HG03066 (cell line): ENCODE measurements around the gene MVP.
"Not testable (repeated sequence)": the region's sequence is repeated elsewhere in the genome, so short reads cannot be mapped to it uniquely, and the experiment has no call there.

Experiments
- ATAC-seq: cut with Tn5 transposase; IDR thresholded peaks from one replicate; pipeline ENCODE4 v1.9.1; 2021; ENCODE audit warnings: low read depth; ENCODE audit not compliant: unreplicated experiment

Gene MVP

DNA sequence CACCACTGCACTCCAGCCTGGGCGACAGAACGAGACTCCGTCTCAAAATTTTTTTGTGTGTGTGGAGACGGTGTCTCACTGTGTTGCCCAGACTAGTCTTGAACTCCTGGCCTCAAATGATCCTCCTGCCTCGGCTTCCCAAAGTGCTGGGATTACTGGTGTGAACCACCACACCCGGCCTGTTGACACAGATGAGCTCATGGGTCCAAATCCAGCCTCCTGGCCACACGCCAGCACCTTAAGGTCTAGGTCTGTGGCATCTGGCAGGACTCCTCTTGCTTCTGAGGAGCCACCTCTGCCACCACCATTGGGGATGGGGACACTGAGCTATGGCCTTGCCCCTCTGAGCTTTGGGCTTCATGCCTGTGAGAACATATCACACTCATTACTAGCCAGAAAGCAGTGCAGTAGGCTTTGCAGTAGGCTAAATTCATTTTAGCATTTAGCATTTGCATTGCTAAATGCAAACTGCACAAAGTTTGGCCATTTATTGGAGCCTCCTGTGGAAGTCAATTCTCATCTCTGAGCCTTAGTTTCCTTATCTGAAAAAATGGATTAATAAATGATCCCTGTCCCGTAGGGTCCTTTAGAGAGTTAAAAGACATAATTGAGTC, 48.2 kb downstream of the MVP start:
- no peak for ATAC-seq

DNA sequence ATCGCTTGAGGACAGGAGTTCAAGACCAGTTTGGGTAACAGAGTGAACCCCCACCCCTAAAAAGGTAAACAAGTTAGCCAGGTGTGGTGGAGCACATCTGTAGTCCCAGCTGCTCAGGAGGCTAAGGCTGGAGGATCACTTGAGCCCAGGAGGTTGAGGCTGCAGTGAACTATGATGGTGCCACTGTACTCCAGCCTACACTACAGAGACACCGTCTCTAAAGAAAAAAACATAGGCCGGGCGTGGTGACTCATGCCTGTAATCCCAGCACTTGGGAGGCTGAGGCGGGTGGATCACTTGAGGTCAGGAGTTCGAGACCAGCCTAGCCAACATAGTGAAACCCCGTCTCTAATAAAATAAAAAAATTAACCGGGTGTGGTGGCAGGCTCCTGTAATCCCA, 48.8 kb downstream of the MVP start:
- ATAC-seq, result not testable (repeated sequence)

DNA sequence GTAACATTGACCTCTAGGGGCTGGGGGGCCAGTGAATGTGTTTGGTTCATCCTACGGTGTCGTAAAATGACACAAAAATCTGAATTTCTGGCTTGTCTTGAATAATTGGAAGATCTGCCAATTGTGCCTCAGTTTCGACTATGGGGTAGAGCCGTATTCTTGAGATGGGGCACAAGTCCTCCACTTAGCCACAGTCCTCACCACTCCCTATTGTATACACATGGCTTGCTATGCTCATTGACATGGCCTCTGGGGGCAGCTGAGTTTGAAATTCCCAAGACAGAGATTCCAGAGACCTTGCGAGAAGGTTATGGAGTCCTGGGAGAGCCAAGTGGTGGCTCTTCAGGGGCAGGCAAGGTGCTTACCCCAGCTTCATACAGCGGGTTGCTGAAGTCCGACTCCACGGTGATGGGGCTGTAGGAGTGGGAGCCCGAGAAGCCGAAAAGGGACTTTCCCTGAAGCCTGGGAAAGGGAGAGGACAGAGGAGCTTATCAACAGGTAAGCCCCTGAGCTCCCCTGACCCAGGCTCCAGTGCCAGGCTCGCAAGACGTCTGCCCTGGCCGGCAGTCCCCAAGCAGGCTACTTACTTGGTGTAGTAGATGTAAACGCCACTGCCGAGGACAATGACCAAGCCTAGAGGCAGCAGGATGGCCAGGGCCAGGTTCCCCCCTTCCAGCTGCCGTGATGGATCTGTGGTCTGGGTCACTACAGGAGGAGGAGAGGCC, 51.7 kb downstream of the MVP start:
- no peak for ATAC-seq

DNA sequence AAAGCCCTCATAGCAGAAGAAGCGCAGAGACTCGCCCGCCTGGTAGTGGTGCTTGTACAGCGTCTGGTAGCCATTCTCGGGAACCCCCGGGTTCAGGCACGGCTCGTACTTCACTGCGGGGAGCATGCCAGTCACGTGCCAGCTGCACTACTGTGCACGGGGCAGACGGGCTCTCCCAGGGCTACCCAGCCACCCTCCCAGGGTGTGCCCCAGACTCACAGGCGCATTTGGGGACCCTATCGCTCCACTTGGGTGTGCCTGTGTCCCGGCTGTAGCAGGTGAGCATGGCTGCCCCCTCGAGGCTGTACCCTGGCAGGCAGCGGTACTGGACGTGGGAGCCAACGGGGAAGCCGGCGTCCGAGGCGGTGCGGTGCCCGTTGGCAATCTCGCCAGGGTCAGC, 53.1 kb downstream of the MVP start:
- no peak for ATAC-seq

DNA sequence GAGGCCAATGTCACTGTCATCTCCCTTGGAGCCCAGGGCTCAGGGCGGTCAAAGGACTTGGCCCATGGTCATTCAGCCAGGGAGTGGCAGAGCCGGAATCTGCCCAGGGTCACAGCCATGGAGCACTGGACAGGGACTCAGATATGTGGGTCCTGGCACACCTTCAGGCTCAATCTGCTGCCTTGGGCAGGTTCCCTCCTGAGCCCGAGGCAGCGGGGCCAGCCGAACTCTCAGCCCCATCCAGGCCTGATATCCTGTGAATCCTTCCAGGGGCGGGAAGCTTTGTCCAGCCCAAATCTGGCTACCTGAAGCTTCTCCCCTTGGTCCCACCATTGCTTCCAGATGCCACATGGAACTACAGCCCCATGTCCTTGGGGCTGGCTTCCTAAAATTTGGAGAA, 54.9 kb downstream of the MVP start:
- no peak for ATAC-seq

DNA sequence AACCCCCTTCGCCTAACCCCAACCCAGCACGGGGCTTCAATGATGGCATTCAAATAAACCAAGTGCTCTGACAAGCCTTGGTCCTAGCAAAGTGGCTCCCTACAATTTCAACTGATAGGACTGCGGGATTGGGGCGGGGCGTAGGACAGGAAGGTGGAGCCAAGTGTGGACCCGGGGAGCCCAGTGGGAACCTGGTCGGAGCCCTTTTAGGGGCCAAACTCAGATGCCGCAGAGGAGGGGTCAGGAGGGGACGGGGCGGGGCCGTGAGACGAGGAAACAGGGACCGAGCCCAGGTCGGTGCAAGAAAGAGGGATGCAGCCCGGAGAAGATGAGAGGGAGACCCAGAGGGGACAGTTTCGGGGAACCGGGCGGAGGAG, 55.9 kb downstream of the MVP start:
- no peak for ATAC-seq

DNA sequence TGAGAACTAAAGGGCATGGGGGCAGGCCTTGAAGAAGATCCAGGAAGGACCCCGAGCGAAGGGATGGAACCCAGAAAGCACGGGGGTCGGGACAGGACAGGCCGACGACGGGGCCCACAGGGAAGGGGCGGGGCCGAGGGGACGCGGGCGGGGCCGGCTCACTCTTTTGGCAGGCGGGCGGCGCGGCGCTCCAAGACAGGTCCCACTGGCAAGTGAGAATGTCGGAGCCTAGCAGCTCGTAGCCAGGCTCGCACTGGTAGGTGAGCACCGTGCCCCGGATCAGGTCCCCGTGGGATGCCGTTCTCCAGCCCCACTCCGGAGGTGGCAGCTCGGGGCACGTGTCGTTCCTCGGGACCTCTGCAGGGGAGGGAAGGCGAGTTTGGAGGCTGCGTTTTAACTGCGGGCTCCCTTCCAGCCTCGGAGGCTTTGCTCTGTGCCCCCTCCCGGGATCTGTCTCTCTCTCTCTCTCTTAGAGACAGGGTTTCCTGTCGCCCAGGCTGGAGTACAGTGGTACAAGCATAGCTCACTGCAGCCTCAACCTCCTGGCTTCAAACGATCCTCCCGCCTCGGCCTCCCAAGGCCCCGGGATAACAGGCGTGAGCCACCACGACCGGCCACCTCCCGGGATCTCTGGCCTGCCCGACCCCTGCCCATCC, 56.5 kb downstream of the MVP start:
- no peak for ATAC-seq

DNA sequence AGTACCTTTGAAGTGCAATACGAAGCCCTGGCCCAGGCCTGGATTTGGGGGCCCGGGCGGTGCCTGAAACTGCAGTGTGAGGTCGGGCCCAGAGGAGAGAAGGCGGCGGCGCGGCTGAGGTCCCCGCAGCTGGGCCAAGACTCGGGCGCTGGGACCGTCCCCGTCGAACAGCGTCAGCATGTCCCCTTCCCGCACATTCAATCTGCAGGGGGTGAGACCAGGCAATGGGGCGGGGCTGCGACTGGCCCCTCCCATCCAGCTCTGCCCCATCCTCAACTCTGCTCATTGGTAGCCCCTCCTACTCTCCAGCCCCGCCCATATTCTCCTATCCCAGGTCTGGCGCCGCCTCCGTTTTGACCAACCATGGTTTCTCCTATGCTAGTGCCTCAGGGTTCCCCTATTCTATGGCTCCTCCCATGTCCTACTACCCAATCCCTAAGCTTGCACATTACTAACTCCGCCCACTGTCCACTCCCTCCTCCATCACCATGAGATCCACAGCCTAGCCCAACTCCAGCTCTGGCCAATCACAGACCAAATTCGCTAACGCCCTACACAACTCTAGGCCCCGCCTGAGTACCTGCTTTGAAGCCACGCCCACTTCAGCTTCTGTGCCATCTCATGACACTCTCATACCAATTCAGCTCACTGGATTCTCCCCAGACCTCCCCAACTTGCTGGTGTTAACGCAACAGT, 57.2 kb downstream of the MVP start:
- ATAC-seq, result no peak

DNA sequence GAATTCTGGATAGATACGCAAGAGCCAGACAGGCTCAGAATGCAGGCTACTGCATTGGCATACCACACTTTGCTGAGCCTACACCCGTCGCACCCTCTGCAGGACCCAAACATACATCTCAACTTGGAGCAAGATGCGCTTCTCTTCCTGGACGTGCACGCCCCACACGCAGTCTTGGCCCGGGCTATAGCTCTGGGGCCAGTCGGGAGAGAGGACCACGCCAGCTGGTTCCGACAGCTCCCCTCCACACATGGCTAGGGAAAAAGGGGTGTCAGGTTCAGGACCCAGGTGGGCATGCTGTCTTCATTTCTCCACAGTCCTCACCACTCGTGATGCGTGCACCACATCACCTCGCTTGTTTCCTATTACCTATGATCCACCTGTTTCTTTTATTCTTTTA, 57.9 kb downstream of the MVP start:
- ATAC-seq, result no peak

DNA sequence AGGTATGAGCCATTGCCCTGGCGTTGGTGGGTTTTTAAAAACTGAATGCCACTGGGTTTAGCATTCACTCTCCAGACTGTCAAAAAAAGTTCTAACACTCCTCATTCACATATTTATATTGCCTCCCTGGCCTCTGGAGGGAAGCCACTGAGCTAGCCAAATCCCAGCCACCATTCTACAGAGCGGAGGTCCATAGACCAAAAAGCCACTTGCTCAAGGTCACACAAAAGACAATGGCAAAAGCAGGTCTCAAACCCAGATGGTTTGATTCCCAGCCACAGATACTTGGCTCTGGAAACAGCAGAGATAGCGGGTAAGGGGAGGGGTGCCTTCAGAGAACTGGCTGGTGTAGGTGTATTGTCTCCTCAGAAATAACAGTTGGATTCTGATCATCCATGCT, 60.8 kb downstream of the MVP start:
- no peak for ATAC-seq

DNA sequence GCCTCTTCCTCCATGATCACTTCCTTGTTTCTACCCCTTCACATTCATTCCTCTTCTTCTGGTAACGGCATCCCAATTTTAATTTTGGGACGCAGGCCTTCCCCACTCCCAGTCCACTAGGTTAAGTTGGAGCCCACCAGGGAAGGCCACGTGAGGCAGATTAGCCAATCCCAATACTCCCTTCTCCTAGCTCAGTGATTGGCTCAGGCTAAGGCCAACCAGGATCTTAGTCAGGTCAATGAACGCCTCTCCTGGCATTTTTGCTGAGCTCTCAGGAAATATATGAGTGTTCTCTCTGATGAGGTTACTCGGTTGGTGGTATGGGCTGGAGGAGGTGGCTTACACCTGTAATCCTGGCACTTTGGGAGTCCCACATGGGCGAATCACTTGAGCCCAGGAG, 63.7 kb downstream of the MVP start:
- no peak for ATAC-seq

DNA sequence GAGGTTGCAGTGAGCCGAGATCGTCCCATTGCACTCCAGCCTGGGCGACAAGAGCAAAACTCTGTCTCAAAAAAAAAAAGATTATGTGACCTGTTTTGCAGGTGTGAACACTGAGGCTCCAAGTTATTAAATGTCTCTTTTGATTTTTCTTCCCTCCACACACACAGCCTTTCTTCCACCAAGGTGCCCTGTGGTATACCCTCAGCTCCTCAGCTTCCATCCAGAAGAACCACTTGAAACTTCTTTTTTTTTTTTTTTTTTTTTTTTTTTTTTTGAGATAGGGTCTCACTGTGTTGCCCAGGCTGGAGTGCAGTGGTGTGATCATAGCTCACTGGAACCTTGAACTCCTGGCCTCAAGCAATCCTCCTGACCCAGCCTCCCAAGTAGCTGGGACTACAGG, 69.1 kb downstream of the MVP start:
- not testable (repeated sequence) for ATAC-seq

DNA sequence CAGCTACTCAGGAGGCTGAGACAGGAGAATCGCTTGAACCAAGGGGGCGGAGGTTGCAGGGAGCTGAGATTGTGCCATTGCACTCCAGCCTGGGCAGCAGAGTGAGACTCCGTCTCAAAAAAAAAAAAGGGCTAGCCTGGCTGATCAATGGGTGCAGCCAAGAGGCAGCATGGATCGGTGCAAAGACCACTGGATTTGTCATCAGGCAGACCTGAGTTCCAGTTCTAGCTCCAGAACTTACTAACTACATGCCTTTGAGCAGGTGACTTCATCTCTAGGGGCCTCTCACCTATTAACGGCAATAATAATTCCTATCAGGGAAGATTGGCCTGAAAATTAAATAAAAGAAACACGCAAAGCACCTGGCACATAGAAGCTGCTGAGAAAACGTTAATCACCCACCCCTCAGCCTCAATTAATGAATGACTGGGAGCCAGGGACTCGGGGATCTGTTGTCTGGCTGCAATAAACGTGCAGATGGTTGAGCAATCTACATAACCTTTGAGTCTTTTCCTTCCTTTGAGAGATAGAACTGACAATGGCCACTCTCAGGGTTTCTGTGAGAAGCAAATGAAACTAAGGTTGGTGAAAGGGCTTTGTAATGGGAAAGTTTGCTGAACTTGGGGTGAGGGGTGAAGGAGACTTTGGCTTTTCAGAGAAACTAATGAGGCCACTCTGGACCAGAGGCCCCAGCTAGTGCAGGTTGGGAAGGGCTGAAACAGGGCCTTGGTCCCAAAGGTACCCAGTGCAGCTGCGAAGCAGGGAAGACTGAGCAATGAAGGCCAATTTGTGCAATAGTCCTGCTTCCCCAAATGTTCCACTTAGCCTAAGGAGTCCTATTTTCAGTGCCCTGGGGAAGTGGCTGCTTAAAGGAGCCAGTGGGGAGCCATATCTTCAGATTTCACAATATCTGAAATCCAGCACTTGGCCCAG, 71.5 kb downstream of the MVP start:
- no peak for ATAC-seq

DNA sequence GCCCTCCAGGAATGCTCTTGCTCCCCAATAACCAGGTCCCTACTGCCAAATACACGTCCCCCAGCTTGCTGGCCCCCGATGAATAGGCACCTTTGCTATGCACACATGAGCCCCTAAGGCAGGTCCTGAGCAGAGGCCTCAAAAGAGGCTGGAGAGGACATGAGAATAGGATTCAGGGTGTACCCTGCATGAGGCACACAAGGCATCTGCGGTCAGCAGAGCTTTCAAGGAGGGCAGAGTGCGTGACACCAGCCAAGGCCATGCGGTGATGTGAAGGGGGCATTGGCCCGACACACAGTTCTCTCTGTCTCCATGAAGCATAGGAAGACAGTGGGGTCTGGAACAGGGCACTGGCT, 72.2 kb downstream of the MVP start:
- ATAC-seq, result no peak

DNA sequence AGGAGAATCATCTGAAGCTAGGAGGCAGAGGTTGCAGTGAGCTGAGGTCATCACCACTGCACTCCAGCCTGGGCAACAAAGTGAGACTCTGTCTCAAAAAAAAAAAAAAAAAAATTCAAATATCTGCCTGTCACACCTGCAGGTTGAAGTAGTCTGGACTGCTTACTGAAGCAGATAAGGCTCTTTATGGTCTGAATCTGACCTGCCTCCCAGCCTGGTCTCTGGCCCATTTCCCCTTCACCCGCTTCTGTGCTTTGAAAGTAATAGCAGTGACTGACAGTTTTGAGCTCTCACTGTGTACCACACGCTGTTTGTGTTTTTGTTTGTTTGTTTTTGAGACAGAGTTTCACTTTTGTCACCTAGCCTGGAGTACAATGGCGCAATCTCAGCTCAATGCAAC, 73.3 kb downstream of the MVP start:
- ATAC-seq, result no peak

DNA sequence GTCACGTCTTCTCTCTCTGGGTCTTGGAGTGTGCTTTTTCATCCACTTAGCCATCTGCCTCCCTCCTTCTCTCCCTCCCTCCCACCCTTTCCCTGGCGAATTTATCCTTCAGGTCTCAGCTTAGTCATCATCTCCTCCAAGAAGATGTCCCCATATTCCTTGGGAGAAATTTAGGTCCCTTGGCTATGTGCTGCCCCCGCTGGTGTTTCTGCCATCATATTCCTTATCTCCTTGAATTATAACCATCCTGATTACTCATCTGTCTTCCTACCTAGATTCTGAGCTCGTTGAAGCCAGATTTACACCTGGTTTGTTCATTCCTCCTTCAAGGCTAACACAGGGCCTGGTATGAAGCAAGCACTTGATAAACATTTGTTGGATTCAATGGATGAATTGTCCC, 74.1 kb downstream of the MVP start:
- no peak for ATAC-seq

DNA sequence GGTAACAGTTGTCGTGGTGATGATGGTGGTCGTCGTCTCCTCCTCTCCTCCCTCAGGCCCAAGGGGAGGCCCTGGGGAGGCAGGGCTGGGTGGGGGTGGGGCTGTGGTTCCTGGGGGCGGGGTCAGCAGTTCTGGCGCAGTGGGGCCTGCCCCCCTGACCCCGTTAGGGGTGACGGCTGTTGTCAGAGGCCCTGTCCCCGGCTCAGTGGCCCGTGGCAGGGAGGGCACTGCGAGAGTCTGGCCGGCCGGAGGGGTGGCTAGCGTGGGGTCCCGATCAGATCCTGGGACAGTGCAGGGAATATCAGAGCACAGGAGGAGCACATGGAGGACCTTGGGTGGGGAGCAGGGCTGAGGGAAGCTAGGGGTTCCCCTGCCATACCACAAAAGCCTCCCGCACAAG, 76.6 kb downstream of the MVP start:
- no peak for ATAC-seq

DNA sequence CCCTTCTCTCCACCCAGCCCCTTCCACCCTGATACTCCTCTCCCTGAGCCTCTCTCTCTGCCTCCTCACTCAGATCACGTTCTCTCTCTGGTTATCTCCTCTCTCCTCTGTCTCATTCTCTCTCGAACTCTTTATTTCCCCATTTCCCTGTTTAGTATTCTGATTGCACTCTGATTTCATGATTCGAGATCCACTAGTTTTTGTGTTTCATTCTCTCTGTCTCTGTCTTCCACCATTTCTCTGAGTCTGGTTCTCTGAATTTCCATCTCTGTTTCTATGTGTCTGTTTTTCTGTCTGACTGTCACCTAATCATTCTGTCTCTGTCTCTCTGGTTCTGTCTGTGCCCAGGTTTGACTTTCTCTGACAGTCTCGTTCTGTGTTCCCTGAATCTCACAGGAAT, 77.1 kb downstream of the MVP start:
- ATAC-seq, result no peak
